Measurements from ENCODE around the gene DNAH10.

Gene DNAH10

DNA sequence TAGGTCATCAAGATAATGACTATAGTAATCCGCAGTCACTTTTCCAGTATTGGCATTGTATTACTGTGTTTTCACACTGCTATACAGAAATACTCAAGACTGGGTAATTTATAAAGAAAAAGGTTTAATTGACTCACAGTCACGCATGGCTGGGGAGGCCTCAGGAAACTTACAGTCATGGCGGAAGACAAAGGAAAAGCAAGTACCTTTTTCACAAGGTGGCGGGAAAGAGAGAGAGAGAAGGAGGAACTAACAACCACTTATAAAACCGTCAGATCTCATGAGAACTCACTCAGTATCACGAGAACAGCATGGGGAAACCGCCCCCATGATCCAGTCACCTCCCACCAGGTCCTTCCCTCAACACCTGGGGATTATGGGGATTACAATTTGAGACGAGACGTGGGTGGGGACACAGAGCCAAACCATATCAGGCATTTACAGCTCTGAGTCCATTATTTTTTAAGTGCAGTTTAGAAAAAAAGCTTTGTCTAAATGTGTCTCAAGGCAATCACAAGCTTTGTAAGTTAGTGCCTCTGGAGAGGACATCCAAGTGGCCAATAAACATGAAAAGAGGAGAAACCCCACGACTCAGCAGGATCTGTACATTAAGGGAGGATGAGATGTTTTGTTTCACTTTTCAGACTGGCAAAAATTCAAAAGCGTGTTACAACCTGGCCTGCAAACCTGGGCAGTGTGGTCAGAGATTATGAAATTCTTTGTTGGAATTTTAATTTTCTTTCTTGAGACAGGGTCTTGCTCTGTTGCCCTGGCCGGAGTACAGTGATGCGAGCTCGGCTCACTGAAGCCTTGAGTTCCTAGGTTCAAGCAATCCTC, 82.0 kb downstream of the DNAH10 start:
- no peak for DNase-seq (ENCODE audit: low read depth)

DNA sequence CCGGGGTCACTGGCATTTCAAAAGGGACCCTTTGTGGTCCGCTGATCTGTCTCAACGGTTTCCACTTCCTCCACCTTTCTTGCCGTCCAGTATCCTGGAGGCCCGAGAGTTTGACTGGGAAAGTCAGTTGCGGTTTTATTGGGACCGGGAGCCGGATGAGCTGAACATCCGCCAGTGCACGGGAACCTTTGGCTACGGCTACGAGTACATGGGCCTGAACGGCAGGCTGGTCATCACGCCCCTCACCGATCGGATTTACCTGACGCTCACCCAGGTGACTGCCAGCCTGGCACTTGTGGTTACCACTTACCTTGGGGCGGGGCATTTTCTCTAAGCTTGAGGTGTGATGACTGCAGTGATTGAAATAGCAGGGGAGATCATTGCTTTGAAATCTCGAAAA, 83.8 kb downstream of the DNAH10 start:
- DNase-seq (ENCODE audit: low read depth): no peak

DNA sequence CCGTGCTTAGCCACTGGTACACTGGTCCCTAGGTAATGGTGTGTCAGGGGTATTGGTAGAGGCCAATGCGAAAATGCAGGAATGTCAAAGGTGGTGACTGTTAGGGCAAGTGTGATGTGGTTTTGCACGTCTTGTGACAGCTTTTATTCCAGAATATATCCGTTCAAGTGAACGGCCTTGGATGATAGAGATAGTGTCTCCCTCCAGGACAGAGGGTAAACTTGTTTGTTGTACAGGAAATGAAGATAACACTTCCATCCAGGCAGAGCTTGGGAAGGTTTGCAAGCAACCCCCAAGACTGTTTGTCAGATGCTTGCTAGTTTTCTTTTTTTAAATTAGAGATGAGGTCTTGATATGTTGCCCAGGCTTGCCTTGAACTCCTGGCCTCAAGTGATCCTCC, 84.2 kb downstream of the DNAH10 start:
- no peak for DNase-seq (ENCODE audit: low read depth)

DNA sequence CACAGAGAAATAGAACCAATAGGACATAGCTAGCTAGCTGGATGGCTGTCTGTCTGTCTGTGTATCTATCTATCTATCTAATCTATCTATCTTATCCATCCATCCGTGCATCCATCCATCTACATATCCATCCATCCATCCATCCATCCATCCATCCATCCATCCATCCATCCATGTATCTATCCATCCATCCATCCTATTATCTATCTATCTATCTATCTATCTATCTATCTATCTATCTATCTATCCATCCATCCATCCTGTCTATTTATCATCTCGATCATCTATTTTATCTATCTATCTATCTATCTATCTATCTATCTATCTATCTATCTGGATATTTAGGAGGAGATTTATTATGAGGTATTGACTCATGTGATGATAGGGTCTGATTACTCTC, 84.9 kb downstream of the DNAH10 start:
- DNase-seq (ENCODE audit: low read depth): no peak

DNA sequence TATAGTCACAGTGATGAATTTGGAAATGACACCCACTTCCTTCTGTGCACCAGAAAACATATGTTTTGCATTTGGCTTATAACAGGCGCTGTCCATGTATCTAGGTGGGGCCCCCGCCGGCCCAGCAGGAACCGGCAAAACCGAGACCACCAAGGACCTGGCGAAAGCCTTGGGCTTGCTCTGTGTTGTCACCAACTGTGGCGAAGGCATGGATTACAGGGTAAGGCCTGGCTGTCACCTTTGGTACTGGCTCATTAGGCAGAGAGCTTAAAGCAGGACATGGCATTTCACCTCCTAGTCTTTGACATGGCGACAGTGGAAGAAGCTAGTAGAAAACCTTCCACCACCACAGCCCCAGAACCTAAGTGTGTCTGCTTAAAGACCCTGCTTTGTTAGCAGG, 85.8 kb downstream of the DNAH10 start:
- no peak for DNase-seq (ENCODE audit: low read depth)

DNA sequence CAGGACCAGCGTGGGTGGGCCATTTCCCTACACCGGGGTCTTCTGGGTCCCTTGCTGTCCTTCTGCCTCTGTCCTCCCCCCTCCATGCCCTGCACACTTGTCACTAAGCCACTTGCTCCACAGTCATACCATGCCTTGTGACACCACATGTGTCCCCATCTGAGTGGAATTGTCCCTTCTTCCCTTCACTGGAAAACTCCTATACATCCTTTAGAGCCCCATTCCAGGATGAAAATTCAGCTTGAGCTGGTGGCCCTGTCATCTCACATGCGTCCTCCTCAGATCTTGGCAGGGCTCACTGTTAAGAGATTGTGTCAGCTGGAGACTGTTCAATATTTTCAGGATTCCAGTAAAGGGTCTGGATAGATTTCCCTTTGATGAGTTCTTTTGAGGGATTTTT, 87.4 kb downstream of the DNAH10 start:
- DNase-seq (ENCODE audit: low read depth): no peak

DNA sequence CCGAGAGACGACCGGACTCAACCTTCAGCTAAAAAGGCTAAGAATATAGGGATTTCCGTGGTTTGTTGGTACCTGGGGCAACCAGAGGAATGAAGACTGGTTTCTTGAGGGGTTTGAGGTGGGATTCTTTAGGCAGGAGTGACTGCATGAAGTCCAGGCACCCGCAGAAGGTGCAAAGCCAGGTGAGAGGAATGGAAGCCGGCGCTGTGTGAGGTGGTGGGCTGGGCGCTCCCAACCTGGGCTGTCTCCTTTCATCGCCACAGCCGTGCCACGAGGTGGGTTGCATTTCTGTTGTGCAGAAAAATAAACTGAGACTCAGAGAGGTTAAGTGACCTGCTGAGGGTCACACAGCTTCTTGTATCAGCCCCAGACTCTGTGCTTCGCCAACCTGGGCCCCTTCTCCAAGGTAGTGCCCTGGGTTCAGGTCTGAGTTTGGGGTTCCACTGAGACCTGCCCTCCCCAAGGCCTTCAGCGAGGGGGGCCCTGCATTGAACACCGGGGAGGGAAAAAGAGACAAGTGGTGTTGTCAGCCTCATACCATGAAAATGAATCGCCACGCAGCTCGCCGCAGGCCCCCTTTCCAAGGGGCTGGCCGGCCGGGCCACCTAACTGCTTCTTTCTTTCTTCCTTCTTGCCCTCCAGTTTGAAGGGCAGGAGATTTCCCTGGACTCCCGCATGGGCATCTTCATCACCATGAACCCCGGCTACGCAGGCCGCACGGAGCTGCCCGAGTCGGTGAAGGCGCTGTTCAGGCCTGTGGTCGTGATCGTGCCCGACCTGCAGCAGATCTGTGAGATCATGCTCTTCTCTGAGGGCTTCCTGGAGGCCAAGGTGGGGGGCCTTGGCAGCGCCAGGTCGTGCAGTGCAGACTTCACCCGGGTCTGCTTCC, 88.4 kb downstream of the DNAH10 start:
- DNase-seq (ENCODE audit: low read depth): no peak

DNA sequence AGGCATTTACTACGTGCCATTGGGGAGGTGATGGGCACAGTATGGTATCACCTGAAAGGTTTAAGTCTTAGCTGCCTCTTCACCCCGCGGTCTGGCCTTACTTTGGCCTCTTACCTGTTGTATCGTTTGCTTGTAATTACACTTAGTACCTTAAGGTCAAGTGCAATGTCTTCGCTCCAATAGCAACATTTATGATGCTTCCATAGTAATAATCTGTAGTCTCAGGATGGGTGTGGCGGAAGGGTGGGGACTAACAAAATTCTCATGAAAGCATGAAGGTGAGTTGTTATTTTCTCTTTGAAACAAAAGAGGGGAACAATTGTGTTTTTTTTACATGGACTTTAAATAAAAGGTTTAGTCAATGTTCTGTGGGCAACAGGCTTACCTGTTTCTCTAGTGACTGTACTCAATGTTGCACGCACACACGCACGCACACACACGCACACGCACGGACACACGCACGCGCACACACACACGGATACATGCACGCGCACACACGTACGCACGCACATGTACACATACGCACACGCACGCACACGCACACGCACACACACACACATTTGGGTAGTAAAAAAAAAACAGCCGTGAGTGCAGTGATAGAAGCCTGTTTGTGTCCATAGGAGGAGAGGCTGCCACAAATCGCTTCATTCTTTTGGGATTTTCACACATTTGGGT, 91.4 kb downstream of the DNAH10 start:
- no peak for DNase-seq (ENCODE audit: low read depth)

DNA sequence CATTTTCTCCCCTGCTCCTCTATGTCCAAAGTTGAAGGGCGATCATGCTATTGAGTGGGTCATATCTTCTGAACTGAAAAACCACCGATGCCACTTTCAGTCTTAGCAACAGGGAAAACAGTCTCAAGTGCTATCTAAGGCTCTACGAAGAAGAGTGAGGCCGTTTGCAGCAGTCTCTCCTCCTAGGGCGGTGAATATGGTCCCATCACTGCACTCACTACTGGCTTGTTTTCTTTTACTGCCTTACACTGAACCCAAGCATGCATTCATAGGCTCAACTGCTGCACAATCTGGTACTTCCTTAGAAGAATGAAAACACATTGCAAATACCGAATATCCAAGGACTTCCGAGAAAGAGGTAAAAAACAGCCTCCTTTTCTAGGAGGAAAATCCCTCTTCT, 92.1 kb downstream of the DNAH10 start:
- DNase-seq (ENCODE audit: low read depth): no peak

DNA sequence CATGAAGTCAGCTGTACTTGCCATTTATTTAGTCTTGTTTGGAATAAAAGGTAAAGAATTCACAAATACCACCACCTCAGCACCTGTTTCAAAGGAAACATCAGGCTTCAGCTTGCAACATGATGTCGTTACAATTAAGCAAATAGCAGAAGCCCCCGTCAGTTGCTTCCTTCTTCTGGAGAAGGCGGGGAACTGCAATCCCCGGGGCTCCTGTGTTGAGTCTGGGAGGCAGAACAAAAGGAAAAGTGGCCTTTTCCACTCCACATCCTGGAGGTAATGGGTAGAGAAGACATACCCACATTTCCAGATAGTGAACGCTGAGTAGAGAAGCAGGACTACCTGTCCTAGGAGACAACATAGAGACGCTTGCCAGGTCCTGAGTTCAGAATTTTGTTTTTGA, 92.8 kb downstream of the DNAH10 start:
- DNase-seq (ENCODE audit: low read depth): no peak

DNA sequence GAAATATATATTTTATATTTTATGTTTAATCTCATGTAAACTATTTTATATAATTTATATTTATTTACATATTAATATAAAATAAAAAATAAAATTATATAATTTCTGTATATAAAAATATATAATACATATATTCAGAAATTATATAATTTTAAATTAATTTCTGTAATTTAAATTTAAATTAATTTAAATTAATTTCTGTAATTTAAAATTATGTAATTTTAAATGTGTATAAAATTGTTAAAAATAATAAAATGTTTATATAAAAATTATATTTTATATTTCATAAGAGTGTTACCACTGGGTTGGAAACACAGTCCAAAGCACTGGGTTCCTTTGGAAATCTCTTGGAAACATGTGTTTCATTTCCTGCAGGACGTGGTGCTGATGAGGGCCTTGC, 94.6 kb downstream of the DNAH10 start:
- no peak for DNase-seq (ENCODE audit: low read depth)

DNA sequence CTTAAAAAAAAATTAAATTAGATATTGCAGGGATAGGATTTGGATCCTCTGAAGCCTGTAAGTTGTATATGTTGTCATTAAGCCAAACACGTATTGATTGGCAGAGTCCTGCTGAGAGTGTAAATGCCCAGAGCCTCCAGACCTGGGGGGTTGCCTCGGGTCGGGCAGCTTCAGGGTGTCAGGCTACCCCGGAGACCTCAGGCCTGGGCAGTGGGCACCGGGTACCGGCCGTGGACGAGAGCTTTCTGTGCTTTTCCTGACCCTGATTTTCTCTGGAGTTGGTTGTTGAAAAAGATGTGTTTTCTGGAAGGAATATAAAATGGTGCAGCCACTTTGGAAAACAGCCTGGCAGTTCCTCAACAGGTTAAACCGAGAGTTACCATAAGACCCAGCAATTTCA, 96.1 kb downstream of the DNAH10 start:
- DNase-seq (ENCODE audit: low read depth): no peak

DNA sequence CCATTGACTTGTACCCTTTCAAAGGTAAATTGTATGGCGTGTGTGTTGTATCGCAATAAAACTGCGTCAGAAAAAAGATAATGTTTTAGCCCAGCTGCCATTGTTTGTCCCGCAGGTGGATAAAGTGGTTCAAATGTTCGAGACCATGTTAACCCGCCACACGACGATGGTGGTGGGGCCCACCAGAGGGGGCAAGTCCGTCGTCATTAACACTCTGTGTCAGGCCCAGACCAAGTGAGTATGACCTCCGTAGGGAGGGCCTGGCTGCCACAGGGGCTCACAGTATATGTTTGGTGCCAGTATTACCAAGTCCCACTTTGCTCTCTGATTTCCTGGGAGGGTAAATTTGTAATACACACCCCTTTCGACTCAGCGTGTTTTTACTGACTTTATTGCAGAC, 96.9 kb downstream of the DNAH10 start:
- DNase-seq (ENCODE audit: low read depth): no peak

DNA sequence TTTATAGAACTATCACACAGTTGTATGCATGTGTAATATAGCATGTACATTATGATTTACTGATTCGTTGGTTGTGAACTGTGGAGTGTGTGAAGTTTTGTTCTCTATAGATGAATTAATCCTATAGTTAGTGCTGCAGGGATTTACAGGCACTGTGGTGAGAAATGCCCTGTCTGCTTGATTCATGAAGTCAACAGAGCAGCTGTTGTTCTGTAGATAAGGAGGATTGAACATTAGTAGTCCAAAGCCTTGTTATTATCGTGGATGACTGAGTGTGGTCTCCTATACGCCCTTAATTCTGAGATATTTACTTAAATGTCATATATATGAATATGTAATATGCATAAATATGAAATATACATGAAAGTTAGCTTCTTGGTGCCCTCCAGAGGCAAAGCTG, 98.3 kb downstream of the DNAH10 start:
- no peak for DNase-seq (ENCODE audit: low read depth)

DNA sequence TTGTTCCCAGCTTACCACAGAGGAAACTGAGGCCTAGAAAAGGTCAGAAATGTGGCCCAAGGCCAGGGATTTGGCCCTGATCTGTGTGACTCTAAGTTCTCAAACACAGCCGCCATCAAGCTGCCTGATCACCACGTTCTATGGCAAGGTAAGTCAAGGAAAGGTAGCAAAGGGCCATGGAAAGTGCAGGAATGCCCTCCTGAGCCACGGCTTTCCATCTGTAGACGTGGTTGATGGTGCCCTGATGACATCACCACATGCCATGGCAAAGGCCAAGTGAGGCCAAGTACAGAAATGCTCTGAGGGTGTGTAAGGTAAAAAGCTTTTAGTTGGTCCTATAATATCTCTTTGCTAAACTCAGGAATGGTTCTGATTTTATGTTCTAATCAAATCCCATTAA, 99.3 kb downstream of the DNAH10 start:
- DNase-seq (ENCODE audit: low read depth): no peak

DNA sequence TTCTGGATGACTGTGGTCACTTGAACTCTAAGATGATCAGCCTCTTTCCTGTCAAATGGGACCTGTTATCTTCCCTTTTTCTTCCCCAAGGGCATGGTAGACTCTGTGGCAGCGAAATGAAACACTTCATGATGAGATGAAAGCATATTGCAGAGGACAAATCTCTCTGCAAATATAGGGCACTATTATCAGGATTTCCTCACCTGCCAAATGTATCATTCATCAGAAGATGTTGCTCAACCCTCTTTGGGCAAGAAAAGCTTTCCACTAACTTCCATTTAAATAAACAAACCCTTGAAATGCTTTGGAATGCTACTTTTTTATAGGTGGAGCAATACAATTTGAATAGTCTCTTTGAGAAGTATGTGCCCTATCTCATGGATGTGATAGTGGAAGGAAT, 105.0 kb downstream of the DNAH10 start:
- no peak for DNase-seq (ENCODE audit: low read depth)

DNA sequence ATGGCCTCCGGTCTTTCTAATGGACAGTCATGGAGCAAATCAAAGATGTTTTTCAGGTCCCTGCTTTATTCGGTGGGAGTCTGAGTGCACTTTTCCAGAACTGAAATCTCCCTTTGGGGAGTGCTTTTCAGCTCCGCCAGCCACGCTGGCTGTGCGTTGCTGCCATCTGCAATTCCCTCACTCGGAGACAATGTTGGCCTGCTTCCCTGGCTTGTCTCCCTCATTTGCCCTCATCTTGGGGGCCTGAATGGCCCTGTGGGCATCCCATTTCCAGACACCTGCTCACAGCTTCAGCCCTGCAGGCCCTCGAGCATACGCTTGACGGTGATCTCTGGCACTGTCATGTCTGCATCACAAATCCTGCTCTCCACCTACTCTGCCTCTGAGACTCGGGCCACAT, 106.7 kb downstream of the DNAH10 start:
- DNase-seq (ENCODE audit: low read depth): no peak

DNA sequence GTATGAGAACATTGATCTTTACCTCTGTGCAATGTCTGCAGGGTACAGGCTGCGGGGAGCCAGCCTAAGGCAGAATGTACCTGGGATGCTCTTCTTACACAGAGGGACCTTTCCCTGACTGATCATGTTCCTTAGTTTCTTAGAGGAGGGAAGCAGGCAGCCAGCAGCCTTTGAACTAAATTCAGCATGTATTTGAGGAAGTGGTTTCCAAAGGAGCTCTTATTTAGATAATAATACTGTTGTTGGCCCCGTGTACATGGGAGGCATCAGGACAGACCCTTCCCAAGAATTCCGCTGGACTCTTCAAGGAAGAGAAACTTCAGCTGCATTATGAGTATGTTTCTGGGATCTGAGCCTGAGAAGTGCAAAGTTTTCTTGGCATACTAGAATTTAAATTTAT, 111.7 kb downstream of the DNAH10 start:
- no peak for DNase-seq (ENCODE audit: low read depth)

DNA sequence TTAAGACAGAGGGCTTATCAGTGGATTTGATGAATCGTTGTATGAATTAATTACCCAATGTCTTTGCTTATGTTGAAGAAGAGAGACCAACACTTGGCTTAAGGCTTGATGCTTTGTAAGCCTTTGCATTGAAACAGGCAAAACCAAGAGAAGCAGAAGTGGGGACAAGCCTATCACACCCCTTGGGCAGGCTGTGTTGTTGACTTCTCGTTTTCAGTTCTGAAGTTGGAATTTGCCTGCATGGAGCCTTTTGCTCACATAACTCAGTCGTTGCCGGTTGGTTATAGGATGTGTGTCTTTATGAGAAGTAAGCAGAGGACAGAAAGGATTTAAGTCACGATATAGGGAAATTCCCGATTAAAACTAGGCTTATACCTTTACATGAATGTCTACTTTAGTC, 115.9 kb downstream of the DNAH10 start:
- no peak for DNase-seq (ENCODE audit: low read depth)

DNA sequence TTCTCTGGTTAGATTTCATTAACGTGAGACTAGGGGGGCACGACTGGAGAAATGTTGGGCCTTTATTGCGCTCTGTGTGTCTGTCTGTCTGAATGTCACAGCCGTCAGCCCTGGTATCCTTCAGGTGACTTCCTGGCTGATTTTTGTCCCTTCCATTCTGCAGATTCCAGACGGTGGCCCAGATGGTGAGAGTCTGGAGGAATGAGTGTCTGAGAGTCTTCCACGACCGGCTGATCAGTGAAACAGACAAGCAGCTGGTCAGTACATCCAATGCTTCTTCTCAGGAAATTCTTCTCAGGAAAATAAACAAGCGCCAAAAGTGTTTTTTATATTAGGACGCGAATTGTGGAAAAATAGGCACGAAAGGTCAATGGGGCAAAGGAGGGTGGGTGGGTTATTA, 117.0 kb downstream of the DNAH10 start:
- DNase-seq (ENCODE audit: low read depth): no peak

DNA sequence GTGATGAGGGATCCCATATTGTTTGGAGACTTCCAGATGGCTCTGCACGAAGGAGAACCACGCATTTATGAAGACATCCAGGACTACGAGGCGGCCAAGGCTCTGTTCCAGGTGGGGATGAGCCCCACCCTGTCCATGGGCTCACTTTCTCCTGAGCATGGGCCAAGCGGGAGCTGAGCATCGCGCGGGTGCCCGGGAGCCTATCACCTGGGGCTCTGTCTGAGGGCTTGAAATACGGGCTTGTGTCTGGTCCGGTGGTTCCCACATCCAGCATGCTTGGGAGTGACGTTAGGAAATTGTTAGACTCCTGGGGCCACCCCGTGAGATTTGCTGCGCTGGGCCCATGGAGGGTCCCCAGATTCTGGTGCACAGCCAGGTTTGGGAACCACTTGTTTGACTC, 117.6 kb downstream of the DNAH10 start:
- DNase-seq (ENCODE audit: low read depth): no peak

DNA sequence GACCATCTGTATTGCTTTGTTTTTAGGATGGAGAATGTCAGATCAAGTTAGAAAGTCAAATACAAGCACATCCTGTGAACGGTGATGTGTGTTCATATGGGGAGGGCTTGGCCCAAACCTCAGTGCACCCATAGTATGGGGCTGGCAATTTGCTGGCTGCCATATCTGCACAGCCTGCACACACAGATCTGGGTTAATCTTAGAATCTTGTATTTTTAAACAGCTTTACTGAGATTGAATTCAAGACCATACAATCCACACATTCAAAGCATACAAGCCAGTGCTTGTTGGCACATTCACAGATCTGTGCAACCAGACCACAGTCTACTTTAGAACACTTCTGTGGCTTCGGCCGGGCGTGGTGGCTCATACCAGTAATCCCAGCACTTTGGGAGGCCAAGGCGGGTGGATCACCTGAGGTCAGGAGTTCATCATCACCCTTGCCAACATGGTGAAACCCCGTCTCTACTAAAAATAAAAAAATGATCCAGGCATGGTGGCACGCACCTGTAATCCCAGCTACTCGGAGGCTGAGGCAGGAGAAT, 120.1 kb downstream of the DNAH10 start:
- DNase-seq (ENCODE audit: low read depth): no peak

DNA sequence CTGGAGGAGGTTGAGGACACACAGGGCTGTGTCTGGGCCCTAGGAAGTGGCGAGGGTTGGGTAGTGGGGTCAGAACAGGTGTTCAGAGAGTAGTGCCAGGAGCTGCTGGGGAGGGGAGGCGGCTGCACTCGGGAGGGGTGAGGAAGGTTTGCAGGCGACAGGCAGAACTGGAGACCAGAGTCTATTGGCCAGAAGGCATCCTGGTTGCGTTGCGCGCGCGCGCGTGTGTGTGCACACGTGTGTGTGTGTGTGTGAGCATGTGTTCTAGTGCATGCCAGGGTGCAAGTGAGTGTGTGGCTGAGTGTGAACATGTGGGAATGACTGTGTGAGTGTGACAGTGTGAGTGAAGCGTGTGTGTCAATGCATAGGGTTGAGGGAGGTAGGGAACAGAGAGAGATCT, 124.2 kb downstream of the DNAH10 start:
- DNase-seq (ENCODE audit: low read depth): no peak
